SU-DHL-6 (cell line): ENCODE results near the gene TAT.

ENCODE experiments used
- EZH2phosphoT487 ChIP-seq: fragments of 200-600 bp; sonication (generic), shearing (Covaris generic); conservative IDR thresholded peaks from 2 replicates; pipeline ENCODE4 v1.6.1; 2018; ENCODE audit warnings: mild to moderate bottlenecking, antibody characterized with exemption, low read length, moderate library complexity, mixed read lengths
- TF ChIP-seq, protein P1 (sequence below): fragments of 200-600 bp; sonication (generic); IDR thresholded peaks from one replicate; pipeline ENCODE4 v1.5.1; 2017; ENCODE audit warnings: antibody characterized with exemption, mild to moderate bottlenecking, low read length, moderate library complexity; ENCODE audit not compliant: insufficient read depth, poor library complexity, severe bottlenecking

DNA sequence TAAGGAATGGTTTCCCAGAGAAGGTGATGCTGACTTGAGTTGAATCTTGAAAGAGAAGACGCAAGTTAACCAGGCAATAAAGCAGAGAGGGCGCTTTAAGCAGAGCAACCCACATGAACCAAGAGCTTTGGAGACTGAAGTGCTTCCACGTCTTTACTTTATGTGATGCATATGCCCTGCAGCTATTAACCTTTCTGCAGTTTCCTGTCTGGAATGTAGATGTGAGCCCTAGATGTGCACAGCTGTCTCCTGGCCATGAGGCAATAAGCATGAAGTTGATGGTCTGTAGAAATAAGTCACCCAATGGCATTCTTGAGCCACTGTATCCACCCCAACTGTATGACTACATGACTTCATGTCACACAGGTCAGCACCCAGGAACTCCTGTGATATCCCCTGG is 56.3 kb downstream of the TAT start:
- TF ChIP-seq, protein P1, sequence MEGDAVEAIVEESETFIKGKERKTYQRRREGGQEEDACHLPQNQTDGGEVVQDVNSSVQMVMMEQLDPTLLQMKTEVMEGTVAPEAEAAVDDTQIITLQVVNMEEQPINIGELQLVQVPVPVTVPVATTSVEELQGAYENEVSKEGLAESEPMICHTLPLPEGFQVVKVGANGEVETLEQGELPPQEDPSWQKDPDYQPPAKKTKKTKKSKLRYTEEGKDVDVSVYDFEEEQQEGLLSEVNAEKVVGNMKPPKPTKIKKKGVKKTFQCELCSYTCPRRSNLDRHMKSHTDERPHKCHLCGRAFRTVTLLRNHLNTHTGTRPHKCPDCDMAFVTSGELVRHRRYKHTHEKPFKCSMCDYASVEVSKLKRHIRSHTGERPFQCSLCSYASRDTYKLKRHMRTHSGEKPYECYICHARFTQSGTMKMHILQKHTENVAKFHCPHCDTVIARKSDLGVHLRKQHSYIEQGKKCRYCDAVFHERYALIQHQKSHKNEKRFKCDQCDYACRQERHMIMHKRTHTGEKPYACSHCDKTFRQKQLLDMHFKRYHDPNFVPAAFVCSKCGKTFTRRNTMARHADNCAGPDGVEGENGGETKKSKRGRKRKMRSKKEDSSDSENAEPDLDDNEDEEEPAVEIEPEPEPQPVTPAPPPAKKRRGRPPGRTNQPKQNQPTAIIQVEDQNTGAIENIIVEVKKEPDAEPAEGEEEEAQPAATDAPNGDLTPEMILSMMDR: no peak
- no peak for TF ChIP-seq EZH2phosphoT487
